ENCODE measurements around the gene CD59. TPM values are rescaled to one million over a fixed set of nuclear protein-coding genes. Genes with fewer than 3 reads are reported as not detected.

CD59 gene
- total RNA-seq, 4 donors from 2014 or later = 190 to 448 (median 302) TPM

DNA sequence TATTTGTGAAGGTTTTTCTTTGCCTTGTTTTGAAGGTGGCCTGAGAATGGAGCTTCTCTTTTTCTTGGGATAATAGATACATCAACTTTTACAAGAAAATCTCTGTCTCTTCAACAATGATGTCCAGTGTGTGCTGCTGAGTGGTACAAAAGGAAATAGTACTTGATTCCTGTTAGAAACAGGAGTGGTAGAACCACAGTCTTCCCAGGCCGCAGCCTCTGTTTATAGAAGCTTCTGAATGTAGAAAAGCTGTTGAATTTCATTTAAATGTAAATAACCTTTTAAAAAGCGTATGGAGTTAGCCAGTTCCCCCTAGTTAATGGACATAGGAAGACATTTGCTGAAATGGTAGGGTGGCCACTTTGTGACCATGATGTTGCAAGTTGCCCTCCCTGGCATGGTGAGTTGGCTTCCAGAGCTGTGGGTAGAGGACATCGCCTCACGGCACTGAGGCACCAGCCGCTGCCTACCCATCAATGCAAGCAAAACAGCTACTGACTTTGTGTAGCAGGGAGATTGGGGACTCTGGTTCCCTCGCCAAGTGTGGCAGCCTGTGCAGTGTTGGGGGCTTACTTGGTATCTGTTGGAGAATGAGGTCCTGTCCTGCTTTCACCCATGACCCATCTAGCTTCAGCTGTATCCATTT is 67.1 kb downstream of the CD59 start:
- H3K36me3 ChIP-seq = peaks cover 0 to 12% (median 0%) of the 10 kb centered on the region in 3 donors
- TF ChIP-seq POLR2A (IDR thresholded peaks at IDR 0.05) (no peak), EP300 (IDR thresholded peaks at IDR 0.05) (no peak), CTCF (IDR thresholded peaks at IDR 0.05) (no peak)
- H3K27ac ChIP-seq = no peak overlapping the region
- DNase-seq (ENCODE audit: low spot score in 2 of 2) = no peak
- no peaks in the 10 kb centered on the region for H3K9me3 ChIP-seq
- peaks cover 0 to 5% (median 0%) of the 10 kb centered on the region in 4 donors for H3K4me1 ChIP-seq
- no peaks in the 10 kb centered on the region for H3K27me3 ChIP-seq
- H3K4me3 ChIP-seq = no peak overlapping the region
- 94 to 95% methylated on average over 6 of the region's 6 CpGs for WGBS, 2 donors

GRCh38 chr11:33668468-33668825 is 67.8 kb downstream of the CD59 start:
- H3K27ac ChIP-seq = no peak overlapping the region
- peaks cover 0 to 12% (median 0%) of the 10 kb centered on the region in 3 donors for H3K36me3 ChIP-seq
- H3K27me3 ChIP-seq = no peaks in the 10 kb centered on the region
- 87 to 94% methylated on average over 6 of the region's 6 CpGs for WGBS, 2 donors
- H3K9me3 ChIP-seq = no peaks in the 10 kb centered on the region
- peaks cover 0 to 5% (median 0%) of the 10 kb centered on the region in 4 donors for H3K4me1 ChIP-seq
- no peak for DNase-seq (ENCODE audit: low spot score in 2 of 2)
- no peak overlapping the region for H3K4me3 ChIP-seq
- no peak for TF ChIP-seq EP300 (IDR thresholded peaks at IDR 0.05)

- no peak for TF ChIP-seq CTCF (IDR thresholded peaks at IDR 0.05)
- no peak for TF ChIP-seq POLR2A (IDR thresholded peaks at IDR 0.05)
- no peak for TF ChIP-seq EP300 (IDR thresholded peaks at IDR 0.05)
- no peaks in the 10 kb centered on the region for H3K27me3 ChIP-seq
- H3K36me3 ChIP-seq = peaks cover 0 to 12% (median 0%) of the 10 kb centered on the region in 3 donors
- peaks cover 0 to 5% (median 0%) of the 10 kb centered on the region in 4 donors for H3K4me1 ChIP-seq
- 93 to 94% methylated on average over 18 of the region's 18 CpGs for WGBS, 2 donors
- H3K4me3 ChIP-seq = no peak overlapping the region
- H3K9me3 ChIP-seq = no peaks in the 10 kb centered on the region
- H3K27ac ChIP-seq = no peak overlapping the region
- DNase-seq (ENCODE audit: low spot score in 2 of 2) = no peak
Observed at GRCh38 chr11:33667819-33668467, 68.3 kb downstream of the CD59 start.

GRCh38 chr11:33665350-33666106 is 70.7 kb downstream of the CD59 start:
- Histone ChIP-seq H3K4me3 (no peak overlapping the region), H3K4me1 (peaks cover 0 to 1% (median 0%) of the 10 kb centered on the region in 4 donors), H3K27ac (no peak overlapping the region), H3K27me3 (no peaks in the 10 kb centered on the region), H3K9me3 (no peaks in the 10 kb centered on the region), H3K36me3 (peaks cover 0 to 18% (median 0%) of the 10 kb centered on the region in 3 donors)
- 60 to 84% methylated on average over 1 to 5 of the region's 6 CpGs for WGBS, 2 donors
- no peak for DNase-seq (ENCODE audit: low spot score in 2 of 2)
- no peak for TF ChIP-seq POLR2A (IDR thresholded peaks at IDR 0.05)
- TF ChIP-seq EP300 (IDR thresholded peaks at IDR 0.05) = no peak
- TF ChIP-seq CTCF (IDR thresholded peaks at IDR 0.05) = no peak

DNA sequence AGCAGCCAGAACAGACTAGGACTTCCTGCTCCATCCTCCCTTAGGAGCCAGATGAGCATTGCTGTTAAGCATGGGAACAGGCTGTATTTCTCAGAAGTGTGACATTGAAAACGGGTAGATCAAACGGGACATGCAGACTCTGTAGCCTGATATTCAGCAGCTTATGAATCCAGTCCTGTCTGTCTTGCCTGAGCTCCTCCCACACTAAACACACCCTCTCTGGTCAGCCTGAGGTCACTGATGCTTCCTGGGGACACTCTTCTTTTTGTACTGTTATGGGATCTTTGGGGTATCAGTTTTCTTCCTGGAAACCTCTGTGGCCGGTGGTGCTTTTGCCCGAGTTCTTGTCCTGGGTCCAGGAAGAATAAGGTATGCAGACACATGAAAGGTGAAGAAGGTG is 71.4 kb downstream of the CD59 start:
- 74 to 80% methylated on average over 4 of the region's 4 CpGs for WGBS, 2 donors
- H3K4me1 ChIP-seq = no peaks in the 10 kb centered on the region
- H3K27me3 ChIP-seq = no peaks in the 10 kb centered on the region
- H3K27ac ChIP-seq = no peak overlapping the region
- no peaks in the 10 kb centered on the region for H3K9me3 ChIP-seq
- no peak for DNase-seq (ENCODE audit: low spot score in 2 of 2)
- TF ChIP-seq EP300 (IDR thresholded peaks at IDR 0.05) (no peak), POLR2A (IDR thresholded peaks at IDR 0.05) (no peak), CTCF (IDR thresholded peaks at IDR 0.05) (no peak)
- peaks cover 0 to 18% (median 0%) of the 10 kb centered on the region in 3 donors for H3K36me3 ChIP-seq
- H3K4me3 ChIP-seq = no peak overlapping the region

All from tibial nerve (tissue), 4 donors.